ENCODE data around the gene LPP. TPM values are rescaled to one million over a fixed set of nuclear protein-coding genes. Genes with fewer than 3 reads are reported as not detected.

LPP gene
- polyA plus RNA-seq, 1 donor (not counting 4 experiments of a cell fraction or from before 2014, with no cell fraction given) = 16.0 TPM

DNA sequence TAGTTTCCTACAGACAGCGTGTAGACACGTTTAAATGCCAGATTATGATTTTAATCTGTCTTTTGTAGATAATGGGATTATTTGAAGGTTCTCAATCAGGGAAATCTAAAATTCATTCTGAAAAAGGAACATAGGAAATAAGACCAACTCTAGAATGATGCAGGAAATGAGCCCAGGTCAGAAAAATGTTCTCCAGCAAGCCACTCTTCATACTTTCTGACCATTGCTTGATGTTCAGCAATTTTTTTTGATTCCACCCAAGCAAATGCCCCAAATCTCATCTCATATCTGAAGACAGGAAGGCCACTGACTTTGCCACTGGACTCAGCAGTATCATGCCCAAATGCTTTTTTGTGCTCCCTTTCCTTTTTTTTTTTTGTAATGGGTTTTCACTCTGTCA is 373.4 kb downstream of the LPP start:
- Histone ChIP-seq H3K4me3 (ENCODE audit: control insufficient read depth in 2 of 3, extremely low read depth in 1 of 3, insufficient read depth in 2 of 3, low read depth in 1 of 3, low read length in 3 of 3) (no peak overlapping the region), H3K9ac (ENCODE audit: control insufficient read depth, extremely low read depth, insufficient read depth, low read length) (no peak overlapping the region), H3K27ac (ENCODE audit: control insufficient read depth, insufficient read depth, low read length) (no peak overlapping the region), H3K79me2 (ENCODE audit: control insufficient read depth, insufficient read depth, low read length) (no peaks in the 10 kb centered on the region), H3K4me1 (ENCODE audit: control insufficient read depth, extremely low read depth, insufficient read depth, low read length) (peaks cover 24% of the 10 kb centered on the region), H3K4me2 (ENCODE audit: control insufficient read depth, extremely low read depth, insufficient read depth, low read depth, low read length) (no peak overlapping the region), H3K9me3 (ENCODE audit: control insufficient read depth, low read depth, low read length) (no peaks in the 10 kb centered on the region), H3K9me1 (ENCODE audit: control insufficient read depth, extremely low read depth, insufficient read depth, low read length) (no peaks in the 10 kb centered on the region), H3K27me3 (ENCODE audit: control insufficient read depth, extremely low read depth, insufficient read depth, low read length) (no peaks in the 10 kb centered on the region), H4K20me1 (ENCODE audit: control insufficient read depth, extremely low read depth, insufficient read depth, low read length) (no peaks in the 10 kb centered on the region), H2AFZ (ENCODE audit: control insufficient read depth, low read length) (no peak overlapping the region), H3K36me3 (ENCODE audit: control insufficient read depth in 2 of 2, extremely low read depth in 1 of 2, insufficient read depth in 2 of 2, low read length in 2 of 2) (peaks cover 0 to 2% of the 10 kb centered on the region in 2 experiments)
- TF ChIP-seq, protein P1, sequence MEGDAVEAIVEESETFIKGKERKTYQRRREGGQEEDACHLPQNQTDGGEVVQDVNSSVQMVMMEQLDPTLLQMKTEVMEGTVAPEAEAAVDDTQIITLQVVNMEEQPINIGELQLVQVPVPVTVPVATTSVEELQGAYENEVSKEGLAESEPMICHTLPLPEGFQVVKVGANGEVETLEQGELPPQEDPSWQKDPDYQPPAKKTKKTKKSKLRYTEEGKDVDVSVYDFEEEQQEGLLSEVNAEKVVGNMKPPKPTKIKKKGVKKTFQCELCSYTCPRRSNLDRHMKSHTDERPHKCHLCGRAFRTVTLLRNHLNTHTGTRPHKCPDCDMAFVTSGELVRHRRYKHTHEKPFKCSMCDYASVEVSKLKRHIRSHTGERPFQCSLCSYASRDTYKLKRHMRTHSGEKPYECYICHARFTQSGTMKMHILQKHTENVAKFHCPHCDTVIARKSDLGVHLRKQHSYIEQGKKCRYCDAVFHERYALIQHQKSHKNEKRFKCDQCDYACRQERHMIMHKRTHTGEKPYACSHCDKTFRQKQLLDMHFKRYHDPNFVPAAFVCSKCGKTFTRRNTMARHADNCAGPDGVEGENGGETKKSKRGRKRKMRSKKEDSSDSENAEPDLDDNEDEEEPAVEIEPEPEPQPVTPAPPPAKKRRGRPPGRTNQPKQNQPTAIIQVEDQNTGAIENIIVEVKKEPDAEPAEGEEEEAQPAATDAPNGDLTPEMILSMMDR (optimal IDR thresholded peaks at IDR 0.05 in 1 of 3, IDR thresholded peaks at IDR 0.05 in 1 of 3, conservative IDR thresholded peaks at IDR 0.05 in 1 of 3; ENCODE audit: extremely low read depth in 1 of 3, insufficient read depth in 2 of 3, low read length in 3 of 3) = no peak
- no peak for TF ChIP-seq EZH2 (IDR thresholded peaks at IDR 0.05; ENCODE audit: low read length)
- DNase-seq (ENCODE audit: low read depth, low spot score) (no peak), FAIRE-seq (no peak)
- dilution Hi-C loops (cut with MboI; ENCODE audit: extremely low pct_ligation_motif_present, low sequenced_read_pairs) = no loop called here

DNA sequence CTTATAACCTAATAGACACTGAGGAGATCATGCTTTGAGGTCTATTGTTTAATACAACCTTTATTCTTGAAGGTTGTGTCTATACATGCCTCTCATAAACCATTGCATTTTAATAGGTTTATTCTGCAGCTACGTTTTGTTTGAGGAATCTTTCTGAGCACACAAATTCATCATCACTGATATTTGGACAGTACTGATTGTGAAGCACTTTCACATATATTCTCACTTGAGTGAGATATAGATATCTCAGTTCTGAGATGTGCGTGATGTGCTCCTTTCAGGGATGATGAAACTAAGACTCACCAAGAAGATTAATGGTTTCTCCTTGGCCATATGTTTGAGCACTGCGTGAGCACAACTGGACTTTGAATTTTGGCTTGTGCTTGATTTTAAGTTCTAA is 374.4 kb downstream of the LPP start:
- peak; percentile 41 for FAIRE-seq
- H3K79me2 ChIP-seq (ENCODE audit: control insufficient read depth, insufficient read depth, low read length) = no peaks in the 10 kb centered on the region
- no peak for DNase-seq (ENCODE audit: low read depth, low spot score)

More for the DNA sequence above, 374.4 kb downstream of the LPP start:
- dilution Hi-C loops (cut with MboI; ENCODE audit: extremely low pct_ligation_motif_present, low sequenced_read_pairs) = no loop called here
- H3K27me3 ChIP-seq (ENCODE audit: control insufficient read depth, extremely low read depth, insufficient read depth, low read length) = no peaks in the 10 kb centered on the region
- no peak overlapping the region for H3K4me3 ChIP-seq (ENCODE audit: control insufficient read depth in 2 of 3, extremely low read depth in 1 of 3, insufficient read depth in 2 of 3, low read depth in 1 of 3, low read length in 3 of 3)
- H2AFZ ChIP-seq (ENCODE audit: control insufficient read depth, low read length) = no peak overlapping the region
- no peak overlapping the region for H3K27ac ChIP-seq (ENCODE audit: control insufficient read depth, insufficient read depth, low read length)
- no peak for TF ChIP-seq EZH2 (IDR thresholded peaks at IDR 0.05; ENCODE audit: low read length)
- TF ChIP-seq, protein P1 (optimal IDR thresholded peaks at IDR 0.05 in 1 of 3, IDR thresholded peaks at IDR 0.05 in 1 of 3, conservative IDR thresholded peaks at IDR 0.05 in 1 of 3; ENCODE audit: extremely low read depth in 1 of 3, insufficient read depth in 2 of 3, low read length in 3 of 3) = no peak
- no peak overlapping the region for H3K4me2 ChIP-seq (ENCODE audit: control insufficient read depth, extremely low read depth, insufficient read depth, low read depth, low read length)
- no peaks in the 10 kb centered on the region for H4K20me1 ChIP-seq (ENCODE audit: control insufficient read depth, extremely low read depth, insufficient read depth, low read length)
- H3K9me1 ChIP-seq (ENCODE audit: control insufficient read depth, extremely low read depth, insufficient read depth, low read length) = no peaks in the 10 kb centered on the region
- H3K9me3 ChIP-seq (ENCODE audit: control insufficient read depth, low read depth, low read length) = no peaks in the 10 kb centered on the region
- H3K9ac ChIP-seq (ENCODE audit: control insufficient read depth, extremely low read depth, insufficient read depth, low read length) = no peak overlapping the region
- peaks cover 0 to 2% of the 10 kb centered on the region in 2 experiments for H3K36me3 ChIP-seq (ENCODE audit: control insufficient read depth in 2 of 2, extremely low read depth in 1 of 2, insufficient read depth in 2 of 2, low read length in 2 of 2)
- peaks cover 31% of the 10 kb centered on the region for H3K4me1 ChIP-seq (ENCODE audit: control insufficient read depth, extremely low read depth, insufficient read depth, low read length)

Measured in keratinocyte (primary cell).